GM12874 (cell line): Measurements from ENCODE around the gene TPK1.

Experiments used
- TF ChIP-seq, protein P1 (sequence below): IDR thresholded peaks from 2 replicates; pipeline ENCODE4 v1.5.1; 2011; ENCODE audit warnings: low read depth, mild to moderate bottlenecking, control low read depth, low read length, moderate library complexity; ENCODE audit not compliant: insufficient read depth

The TPK1 gene

DNA sequence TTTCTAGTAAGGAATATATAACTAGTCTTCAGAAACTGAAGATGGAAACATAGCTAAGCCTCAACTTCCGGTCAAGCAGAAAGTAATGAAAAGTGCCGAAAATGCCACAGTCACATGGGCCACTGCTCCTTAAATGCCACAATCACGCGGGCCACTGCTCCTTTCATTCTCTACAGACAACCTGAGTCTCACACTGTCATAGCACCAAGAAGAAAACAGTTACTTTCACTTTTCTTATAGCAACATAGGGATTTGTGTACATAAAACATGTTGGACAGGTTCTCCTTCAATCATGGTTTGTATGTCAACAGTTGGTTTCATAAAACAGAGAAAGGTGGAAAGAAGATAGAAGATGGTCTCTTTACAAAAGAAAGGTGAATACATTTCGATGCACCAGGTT, 383.8 kb downstream of the TPK1 start:
- TF ChIP-seq, protein P1, sequence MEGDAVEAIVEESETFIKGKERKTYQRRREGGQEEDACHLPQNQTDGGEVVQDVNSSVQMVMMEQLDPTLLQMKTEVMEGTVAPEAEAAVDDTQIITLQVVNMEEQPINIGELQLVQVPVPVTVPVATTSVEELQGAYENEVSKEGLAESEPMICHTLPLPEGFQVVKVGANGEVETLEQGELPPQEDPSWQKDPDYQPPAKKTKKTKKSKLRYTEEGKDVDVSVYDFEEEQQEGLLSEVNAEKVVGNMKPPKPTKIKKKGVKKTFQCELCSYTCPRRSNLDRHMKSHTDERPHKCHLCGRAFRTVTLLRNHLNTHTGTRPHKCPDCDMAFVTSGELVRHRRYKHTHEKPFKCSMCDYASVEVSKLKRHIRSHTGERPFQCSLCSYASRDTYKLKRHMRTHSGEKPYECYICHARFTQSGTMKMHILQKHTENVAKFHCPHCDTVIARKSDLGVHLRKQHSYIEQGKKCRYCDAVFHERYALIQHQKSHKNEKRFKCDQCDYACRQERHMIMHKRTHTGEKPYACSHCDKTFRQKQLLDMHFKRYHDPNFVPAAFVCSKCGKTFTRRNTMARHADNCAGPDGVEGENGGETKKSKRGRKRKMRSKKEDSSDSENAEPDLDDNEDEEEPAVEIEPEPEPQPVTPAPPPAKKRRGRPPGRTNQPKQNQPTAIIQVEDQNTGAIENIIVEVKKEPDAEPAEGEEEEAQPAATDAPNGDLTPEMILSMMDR, result no peak

DNA sequence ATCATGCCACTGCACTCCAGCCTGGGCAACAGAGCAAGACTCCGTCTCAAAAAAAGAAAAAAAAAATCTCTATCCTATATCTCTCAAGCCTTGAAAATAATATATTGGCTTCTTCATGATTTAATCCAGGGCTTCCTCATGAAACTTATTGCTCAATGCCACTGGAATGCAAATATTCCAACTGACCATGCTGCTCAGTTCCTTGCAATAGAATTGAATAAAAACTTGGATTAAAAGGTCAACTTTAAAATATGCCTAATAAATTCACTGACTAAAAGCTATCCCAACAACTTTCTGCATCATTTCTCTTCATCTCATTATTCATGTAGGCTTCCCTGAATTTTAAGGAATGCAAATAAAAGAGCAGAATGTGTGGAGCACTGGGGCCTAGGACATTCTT, 390.3 kb downstream of the TPK1 start:
- TF ChIP-seq, protein P1, result no peak

DNA sequence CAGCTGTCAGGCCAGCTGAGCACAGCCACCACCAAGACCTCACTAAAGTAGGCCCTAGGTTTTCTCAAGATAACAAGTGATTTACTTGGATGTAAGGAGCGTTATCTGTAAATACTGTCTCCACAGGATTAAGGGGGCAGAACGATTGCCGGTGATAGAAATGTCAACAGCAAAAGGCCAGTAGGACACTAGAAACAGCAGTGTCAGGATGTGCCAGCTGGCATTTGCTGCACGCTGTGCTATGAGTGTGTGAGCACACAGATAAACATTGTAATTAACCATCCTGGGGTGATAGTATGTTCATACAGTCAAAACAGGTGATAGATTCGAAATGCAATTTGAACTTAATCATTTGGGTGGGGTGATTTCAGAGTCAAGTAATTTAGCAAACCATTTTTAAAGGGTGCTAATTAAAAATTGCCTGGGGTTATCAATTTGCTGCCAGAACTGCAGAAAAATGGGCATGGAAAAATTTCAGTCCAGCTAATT, 396.1 kb downstream of the TPK1 start:
- TF ChIP-seq, protein P1, result no peak

DNA sequence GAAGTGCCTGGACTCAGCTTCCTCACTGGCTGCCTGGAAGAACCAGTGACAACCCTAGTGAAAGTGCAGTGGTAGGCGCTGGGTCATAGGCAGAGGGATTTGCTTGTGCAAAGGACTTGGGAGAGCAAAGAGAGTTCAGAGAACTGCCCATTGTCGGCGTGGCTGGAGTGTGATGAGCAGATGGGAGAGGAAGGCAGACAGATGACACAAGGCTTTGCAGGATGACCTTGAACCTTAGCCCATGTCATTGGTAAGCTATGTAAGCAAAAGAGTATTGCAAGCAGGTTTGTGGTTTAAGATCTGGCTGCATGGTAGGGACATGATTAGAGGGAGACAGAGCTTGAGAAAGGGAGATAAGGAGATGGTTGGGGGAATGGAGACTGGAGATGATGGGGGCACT, 397.1 kb downstream of the TPK1 start:
- TF ChIP-seq, protein P1, result no peak

DNA sequence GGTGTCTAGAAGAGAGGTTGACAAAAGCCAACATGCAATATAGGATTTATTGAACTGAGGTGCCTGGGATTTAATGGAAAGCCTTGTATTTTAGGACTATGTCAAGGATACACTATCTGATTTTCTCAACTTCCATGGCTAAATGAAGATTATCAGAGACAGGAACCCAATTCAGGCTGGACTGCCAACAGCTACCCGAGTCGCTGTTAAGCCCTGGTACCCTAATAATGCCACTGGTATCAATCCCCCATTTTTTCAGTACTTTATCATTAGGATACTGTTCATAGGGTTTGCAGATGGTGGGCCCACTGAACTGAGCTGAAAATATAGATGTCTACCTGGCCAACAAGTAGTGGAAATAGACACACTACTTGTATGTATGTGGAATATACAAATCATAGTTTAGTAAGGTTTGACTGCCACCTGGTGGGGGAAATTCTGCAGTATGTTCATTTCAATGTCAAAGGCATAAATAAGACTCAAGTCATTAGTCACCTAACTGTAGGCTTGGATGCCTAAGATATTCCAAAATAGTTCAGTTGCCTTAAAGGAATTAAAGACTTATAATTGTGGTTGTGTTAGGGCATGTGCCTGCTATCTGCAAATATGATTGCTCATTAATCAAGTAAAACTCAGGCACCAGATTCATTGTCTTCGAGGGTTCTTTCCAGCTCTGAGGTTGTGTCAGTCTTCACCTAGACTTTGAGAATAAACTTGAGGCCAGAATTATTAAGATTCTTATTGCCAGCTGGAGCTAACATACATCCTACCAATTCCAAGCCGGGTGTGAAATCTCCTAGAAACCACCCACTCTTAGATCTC, 398.3 kb downstream of the TPK1 start:
- TF ChIP-seq, protein P1, result peak; percentile 32; the same call in 1 of the 2 replicates

DNA sequence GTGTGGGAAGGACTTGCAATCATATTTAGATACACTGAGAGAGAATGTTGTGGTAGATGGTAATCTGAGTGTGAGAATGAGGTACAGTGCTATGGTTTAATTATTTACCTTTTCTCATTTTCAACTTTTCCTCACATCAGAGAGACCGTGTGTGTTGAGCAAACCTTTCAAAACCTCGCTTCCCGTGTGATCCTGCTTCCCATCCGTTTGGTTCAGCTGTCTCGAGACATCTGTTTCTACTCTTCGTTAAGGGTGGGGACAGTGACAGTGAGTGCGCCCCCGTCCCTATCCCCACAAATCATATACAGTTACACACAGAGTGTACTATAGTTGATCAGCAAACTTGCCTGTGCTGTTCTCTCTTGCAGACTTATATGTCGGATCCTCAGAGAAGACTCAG, 399.4 kb downstream of the TPK1 start:
- TF ChIP-seq, protein P1, result no peak

DNA sequence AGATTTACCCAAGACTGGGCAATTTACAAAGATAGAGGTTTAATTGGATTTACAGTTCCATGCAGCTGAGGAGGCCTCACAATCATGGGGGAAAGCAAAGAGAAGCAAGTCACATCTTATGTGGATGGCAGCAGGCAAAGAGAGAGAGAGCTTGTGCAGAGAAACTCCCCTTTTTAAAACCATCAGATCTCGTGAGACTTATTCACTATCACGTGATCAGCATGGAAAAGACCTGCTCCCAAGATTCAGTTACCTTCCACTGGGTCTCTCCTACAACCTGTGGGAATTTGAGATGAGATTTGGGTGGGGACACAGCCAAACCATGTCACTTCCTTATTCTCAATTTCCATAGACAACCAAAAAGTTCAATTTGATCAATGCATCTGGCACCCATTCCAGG, 407.4 kb downstream of the TPK1 start:
- TF ChIP-seq, protein P1, result no peak
